CD4-positive, alpha-beta T cell treated with Interleukin-10 for 1 hour (primary cell): ENCODE data around the gene MAFF.
A peak's percentile ranks its signal among the peaks of the same experiment; 100 is the strongest.

Experiments
- DNase-seq: peaks from one replicate; pipeline ENCODE4 v3.0.0-alpha.2; 2020

MAFF gene

DNA sequence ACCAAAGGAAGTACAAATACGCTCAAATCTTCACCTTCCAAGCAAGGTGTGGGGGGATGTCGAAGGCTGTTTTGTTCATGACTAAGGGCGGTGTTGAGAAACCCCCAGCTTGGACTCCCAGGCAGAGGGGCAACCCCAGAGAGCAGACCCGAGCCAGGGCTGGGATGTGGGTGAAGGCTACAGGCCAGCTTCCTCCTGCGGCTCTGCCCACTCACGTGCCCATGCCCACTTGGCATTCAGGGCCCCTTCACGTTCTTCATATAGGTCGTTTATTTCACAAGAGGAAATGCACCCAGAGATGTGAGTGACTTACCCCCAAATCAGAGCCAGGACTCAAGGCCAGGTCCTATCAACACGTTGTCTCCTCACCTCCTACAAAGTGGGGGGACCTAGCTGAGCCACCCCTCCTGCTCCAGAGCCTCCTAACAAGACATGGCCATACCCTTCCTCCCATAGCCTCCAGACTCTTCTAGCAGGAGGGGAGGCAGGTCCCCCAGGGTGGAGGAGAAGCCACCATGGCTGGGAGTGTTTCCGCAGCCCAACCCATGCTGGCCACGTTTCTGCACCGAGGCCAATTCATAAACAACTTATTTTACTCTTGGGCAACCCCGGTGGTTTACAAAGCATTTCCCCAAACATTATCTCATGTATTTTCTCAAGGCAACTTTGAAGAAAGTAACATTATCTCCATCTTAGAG lies 49.0 kb downstream of the MAFF start:
- no peak for DNase-seq

DNA sequence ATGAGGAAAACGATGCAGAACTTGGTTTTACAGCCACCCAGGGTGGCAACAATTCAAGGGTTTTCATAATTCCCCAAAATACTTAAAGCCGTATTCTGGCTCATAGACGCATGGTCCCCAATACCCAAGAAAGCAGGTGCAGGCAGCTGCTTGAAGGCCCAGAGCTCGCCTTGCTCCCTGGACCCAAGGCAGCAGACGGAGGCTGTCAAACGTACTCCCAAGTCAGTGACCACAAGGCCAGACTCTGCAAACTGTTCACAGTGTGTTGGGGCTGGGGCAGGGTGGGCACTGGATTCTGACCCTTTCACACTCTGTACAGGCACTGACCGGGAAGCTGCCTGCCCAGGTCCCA lies 49.5 kb downstream of the MAFF start:
- no peak for DNase-seq

DNA sequence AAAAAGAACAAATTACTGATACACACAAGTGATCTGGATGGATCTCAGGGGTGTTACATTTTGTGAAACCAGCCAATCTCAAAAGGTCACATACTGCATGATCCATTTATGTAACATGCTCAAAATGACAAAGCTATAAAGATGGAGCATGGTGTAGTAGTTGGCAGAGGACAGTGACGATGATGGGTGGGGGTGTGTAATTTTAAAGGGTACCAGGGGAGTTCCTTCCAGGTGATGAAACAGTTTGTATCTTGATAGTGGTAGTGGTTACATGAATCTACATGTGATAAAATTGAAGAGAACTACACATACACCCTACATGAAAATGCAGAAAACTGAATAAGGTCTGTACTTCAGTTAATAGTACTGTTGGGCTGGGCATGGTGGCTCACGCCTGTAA lies 53.9 kb downstream of the MAFF start:
- DNase-seq: no peak

DNA sequence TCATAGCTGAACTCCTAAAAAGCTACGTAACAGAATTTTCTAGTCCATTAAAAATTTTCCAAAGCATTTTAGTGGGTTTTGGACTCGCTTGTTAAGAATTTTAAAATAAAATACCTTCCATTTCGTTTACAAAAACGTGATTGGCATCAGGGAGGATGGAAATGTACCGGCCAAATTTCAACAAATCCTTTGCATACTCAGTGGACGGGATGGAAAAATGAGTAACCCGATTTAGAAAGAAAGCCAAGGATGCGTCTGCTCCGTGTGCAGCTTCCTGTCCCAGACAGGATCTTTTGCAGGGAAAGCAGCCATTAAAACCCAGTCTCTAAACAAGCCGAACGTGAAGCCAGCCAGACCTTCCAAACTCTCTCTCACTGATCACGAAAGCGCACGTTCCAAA lies 55.4 kb downstream of the MAFF start:
- no peak for DNase-seq

DNA sequence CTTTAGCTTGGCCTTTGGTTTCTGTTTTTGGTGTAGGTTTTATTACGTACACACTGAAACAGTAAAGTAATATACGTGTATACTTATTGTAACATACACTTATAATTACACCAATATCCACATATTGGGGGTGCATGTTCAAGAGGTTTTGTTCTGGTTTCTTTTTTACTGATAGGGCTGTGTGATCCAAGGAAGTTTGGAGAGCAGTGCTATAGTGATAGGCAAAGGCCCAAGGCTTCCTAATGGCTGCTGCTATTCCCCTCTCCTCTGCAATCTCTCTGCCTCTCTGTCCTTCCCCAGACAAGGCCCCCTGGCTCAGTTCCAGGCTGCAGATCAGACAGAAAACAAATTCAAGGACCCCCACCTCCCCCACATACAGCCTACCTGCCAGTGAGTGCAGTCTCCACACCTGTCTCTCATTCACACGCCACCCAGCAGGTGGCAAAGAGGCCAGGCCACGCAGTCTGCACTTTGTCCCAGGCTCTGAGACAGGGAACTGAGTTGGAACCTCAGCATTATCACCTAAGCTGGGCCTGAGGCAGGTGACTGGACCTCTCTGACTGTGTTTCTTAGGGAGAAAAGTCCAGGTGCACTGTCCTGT lies 56.0 kb downstream of the MAFF start:
- DNase-seq: no peak

DNA sequence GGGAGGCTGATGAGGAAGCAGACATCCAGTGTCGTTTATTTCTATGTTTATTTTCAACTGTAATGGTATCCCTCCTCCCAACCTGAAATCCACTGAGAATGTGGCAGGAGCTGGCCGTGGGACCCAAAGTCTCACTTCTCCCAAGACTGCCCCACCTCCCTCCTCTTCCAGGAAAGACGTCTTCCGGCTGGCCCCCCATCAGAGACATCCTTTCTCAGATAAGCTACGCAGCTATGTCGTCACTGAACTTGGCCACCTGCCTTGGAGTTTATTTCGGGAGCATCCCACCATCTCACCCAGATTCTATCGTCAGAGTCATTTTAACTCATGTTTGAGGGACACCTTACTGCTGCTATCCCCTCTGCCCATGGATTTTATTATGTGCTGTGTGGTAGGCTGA lies 57.1 kb downstream of the MAFF start:
- DNase-seq: no peak

DNA sequence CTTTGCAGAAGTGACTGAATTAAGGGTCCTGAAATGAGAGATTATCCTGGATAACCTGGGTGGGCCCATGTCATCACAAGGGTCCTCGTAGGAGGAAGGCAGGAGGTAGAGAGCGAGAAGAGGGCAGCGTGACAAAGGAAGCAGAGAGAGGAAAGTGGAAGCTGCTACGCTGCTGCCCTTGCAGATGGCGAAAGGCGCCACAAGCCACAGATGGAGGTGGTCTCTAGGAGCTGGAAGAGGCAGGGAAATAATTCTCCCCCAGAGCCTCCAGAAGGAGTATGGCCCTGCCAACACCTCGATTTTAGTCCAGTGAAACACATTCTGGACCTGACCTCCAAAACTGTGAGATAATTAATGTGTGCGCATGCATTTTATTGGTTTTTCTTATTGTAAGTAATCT lies 57.6 kb downstream of the MAFF start:
- DNase-seq: no peak

DNA sequence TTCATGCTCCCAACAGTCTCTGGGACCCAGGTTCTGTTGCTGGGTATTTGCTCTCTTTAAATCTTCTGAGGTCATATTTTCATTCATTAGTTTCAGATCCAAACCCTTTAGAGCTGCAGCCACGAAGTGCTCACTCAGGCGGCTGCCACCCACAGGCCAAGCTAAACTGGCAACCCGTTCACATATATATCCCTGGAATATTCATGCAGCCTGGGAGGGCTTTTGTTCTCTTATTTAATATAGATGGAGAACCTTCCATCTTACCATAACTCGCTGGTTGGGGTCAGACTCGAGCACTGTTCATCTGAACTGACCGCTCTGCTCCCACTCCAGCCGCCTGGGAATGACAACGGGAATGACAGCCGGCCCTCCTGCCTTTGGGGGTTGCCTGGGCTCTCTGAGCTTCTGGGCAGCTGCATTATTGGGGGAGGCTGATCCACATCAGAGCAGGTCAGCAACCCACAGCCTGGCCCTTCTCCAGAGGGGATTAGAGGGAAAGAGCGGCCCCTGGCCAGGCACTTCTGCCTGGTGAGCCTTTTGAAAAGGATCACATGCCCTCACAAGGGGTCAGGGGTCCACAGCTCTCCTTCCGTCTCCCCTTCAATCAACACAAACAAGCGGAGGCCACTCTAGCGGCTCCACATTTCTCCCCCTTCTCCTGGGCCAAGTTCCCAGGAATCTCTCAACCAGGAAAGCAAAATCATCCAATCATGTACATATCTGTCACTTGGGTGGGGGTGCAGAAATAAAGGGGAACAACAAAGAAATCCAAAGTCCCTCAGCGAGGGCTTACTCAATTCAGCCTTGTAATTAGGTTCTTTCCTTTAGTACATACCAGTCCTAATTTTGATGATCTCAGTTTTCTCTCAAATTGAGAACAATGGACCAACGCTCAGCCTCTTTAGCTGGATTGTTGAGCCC lies 59.2 kb downstream of the MAFF start:
- DNase-seq: no peak

DNA sequence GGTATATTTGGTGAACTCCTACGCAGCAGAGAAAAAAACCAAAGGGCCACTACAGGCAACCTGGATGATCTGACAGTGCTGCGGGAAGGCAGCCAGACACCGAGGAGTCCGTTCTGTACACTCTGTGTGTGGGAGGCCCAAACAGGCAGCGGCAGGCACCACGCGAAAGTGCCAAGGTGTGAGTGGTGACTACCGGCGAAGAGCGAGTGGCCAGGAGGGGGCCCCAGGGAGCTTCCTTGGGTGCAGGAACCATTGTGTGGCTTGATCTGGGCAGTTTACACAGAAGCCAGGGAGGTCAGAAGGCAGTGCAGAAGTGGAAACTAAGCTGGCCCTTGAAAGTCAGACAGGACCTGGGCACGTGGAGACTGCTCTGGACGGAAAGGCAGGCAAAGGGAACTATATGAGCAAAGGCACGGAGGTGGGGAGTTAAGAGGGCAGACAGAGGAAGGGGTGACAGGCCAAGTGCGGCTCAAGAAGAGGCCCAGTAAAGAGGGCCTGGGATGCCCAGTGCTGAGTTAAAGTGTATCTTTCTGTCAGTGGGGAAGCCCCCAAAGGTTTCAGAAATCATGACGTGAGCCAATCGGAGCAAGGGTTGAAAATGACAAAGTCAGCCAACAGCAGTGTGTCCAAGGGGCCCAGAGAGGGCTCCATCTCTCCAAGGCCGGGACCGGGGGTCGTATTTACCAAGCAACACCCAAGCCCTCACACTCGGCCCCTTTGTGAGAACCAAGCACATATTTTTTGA lies 60.4 kb downstream of the MAFF start:
- DNase-seq: peak; percentile 54

DNA sequence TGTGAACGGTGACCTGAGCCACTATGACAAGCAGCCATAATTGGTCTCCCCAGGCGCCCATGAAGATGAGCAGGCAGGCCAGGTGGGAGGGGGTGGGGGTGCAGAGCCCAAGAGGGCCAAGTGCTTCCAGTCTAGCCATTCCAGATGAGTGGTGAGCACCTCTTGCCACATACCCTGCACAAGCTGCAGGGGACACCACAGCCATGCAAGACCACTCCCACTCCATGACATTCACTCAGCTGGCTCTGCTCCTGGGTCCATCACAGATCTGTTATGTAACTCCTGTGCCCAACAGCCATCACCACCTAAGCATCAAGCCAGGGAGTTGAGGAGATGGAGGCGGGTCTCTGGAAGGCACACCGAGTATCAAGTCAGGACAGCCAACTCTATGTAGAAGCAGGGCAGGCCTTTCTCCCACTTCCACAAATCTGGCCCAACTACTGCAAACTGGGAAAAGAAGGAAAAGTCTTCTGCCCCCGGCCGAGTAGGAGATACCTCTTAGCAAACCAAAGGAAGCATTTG lies 62.6 kb downstream of the MAFF start:
- no peak for DNase-seq
